Activated naive CD8-positive, alpha-beta T cell treated with anti-CD3 and anti-CD28 coated beads, Interleukin-2, amount 50 U/mL, for 24 hours (primary cell): ENCODE data around the gene TCF4.

Experiments used
- ATAC-seq: fragments of 150-1000 bp; cut with Tn5 transposase; one replicate; pipeline ENCODE4 v1.10.0; 2021
- DNase-seq: peaks from one replicate; pipeline ENCODE4 v3.0.0; 2021
- H3K27ac Mint-ChIP-seq: one replicate; pipeline ENCODE4 v1.8.0; 2021; ENCODE audit warnings: mild to moderate bottlenecking, mixed read lengths
- H3K27me3 Mint-ChIP-seq: one replicate; pipeline ENCODE4 v1.8.0; 2021; ENCODE audit warnings: mixed read lengths
- H3K36me3 Mint-ChIP-seq: one replicate; pipeline ENCODE4 v1.8.0; 2021; ENCODE audit warnings: low read depth, mixed read lengths
- H3K4me1 Mint-ChIP-seq: one replicate; pipeline ENCODE4 v1.8.0; 2021; ENCODE audit warnings: mixed read lengths
- H3K4me3 Mint-ChIP-seq: one replicate; pipeline ENCODE4 v1.8.0; 2021; ENCODE audit warnings: mild to moderate bottlenecking, moderate library complexity, mixed read lengths
- H3K9me3 Mint-ChIP-seq: one replicate; pipeline ENCODE4 v1.8.0; 2021; ENCODE audit warnings: mixed read lengths

The TCF4 gene

GRCh38 chr18:55575066-55575465 is 12.9 kb downstream of the TCF4 start:
- H3K9me3 Mint-ChIP-seq, result no peaks in the 10 kb centered on the region
- ATAC-seq, result no peak

GRCh38 chr18:55573386-55573785 is 14.6 kb downstream of the TCF4 start:
- Mint-ChIP-seq H3K9me3 (no peaks in the 10 kb centered on the region), H3K27ac (no peak overlapping the region), H3K27me3 (no peaks in the 10 kb centered on the region), H3K36me3 (no peaks in the 10 kb centered on the region), H3K4me1 (peaks cover 3% of the 10 kb centered on the region), H3K4me3 (no peak overlapping the region)
- no peak for DNase-seq
- ATAC-seq, result no peak

More at GRCh38 chr18:55575066-55575465, 12.9 kb downstream of the TCF4 start:
- H3K4me1 Mint-ChIP-seq, result peaks cover 3% of the 10 kb centered on the region
- H3K27ac Mint-ChIP-seq, result no peak overlapping the region
- H3K27me3 Mint-ChIP-seq, result no peaks in the 10 kb centered on the region
- no peak for DNase-seq
- H3K36me3 Mint-ChIP-seq, result no peaks in the 10 kb centered on the region
- no peak overlapping the region for H3K4me3 Mint-ChIP-seq

- no peak for DNase-seq
- Mint-ChIP-seq H3K4me3 (no peak overlapping the region), H3K4me1 (peaks cover 3% of the 10 kb centered on the region), H3K27ac (no peak overlapping the region), H3K9me3 (no peaks in the 10 kb centered on the region), H3K36me3 (no peaks in the 10 kb centered on the region), H3K27me3 (no peaks in the 10 kb centered on the region)
- no peak for ATAC-seq
These were observed 17.0 kb downstream of the TCF4 start for GRCh38 chr18:55570966-55571365.

GRCh38 chr18:55566456-55566935 is 21.5 kb downstream of the TCF4 start:
- Mint-ChIP-seq H3K27ac (no peak overlapping the region), H3K27me3 (no peaks in the 10 kb centered on the region)

GRCh38 chr18:55559739-55560138 is 28.3 kb downstream of the TCF4 start:
- ATAC-seq, result no peak

More at GRCh38 chr18:55566456-55566935, 21.5 kb downstream of the TCF4 start:
- no peak overlapping the region for H3K4me3 Mint-ChIP-seq
- no peaks in the 10 kb centered on the region for H3K36me3 Mint-ChIP-seq
- ATAC-seq (no peak), DNase-seq (no peak)
- H3K4me1 Mint-ChIP-seq, result peaks cover 3% of the 10 kb centered on the region
- H3K9me3 Mint-ChIP-seq, result peaks cover 7% of the 10 kb centered on the region

GRCh38 chr18:55557211-55557610 is 30.8 kb downstream of the TCF4 start:
- Mint-ChIP-seq H3K9me3 (no peaks in the 10 kb centered on the region), H3K4me3 (no peak overlapping the region), H3K27me3 (no peaks in the 10 kb centered on the region), H3K27ac (no peak overlapping the region), H3K4me1 (no peaks in the 10 kb centered on the region), H3K36me3 (peaks cover 2% of the 10 kb centered on the region)
- no peak for ATAC-seq
- DNase-seq, result no peak

More at GRCh38 chr18:55559739-55560138, 28.3 kb downstream of the TCF4 start:
- Mint-ChIP-seq H3K27me3 (no peaks in the 10 kb centered on the region), H3K36me3 (peaks cover 2% of the 10 kb centered on the region), H3K27ac (no peak overlapping the region), H3K4me1 (no peaks in the 10 kb centered on the region), H3K4me3 (no peak overlapping the region), H3K9me3 (peaks cover 6% of the 10 kb centered on the region)
- no peak for DNase-seq

GRCh38 chr18:55555395-55556027 is 32.5 kb downstream of the TCF4 start:
- ATAC-seq (no peak), DNase-seq (no peak)
- no peaks in the 10 kb centered on the region for H3K4me1 Mint-ChIP-seq
- H3K27me3 Mint-ChIP-seq, result no peaks in the 10 kb centered on the region
- no peak overlapping the region for H3K4me3 Mint-ChIP-seq
- no peaks in the 10 kb centered on the region for H3K9me3 Mint-ChIP-seq
- no peaks in the 10 kb centered on the region for H3K36me3 Mint-ChIP-seq
- H3K27ac Mint-ChIP-seq, result no peak overlapping the region

GRCh38 chr18:55552526-55553189 is 35.3 kb downstream of the TCF4 start:
- DNase-seq (no peak), ATAC-seq (no peak)
- no peaks in the 10 kb centered on the region for H3K36me3 Mint-ChIP-seq
- H3K27ac Mint-ChIP-seq, result no peak overlapping the region
- H3K4me3 Mint-ChIP-seq, result no peak overlapping the region
- no peaks in the 10 kb centered on the region for H3K27me3 Mint-ChIP-seq
- no peaks in the 10 kb centered on the region for H3K9me3 Mint-ChIP-seq
- H3K4me1 Mint-ChIP-seq, result no peaks in the 10 kb centered on the region

GRCh38 chr18:55551227-55551626 is 36.8 kb downstream of the TCF4 start:
- no peaks in the 10 kb centered on the region for H3K27me3 Mint-ChIP-seq
- no peak overlapping the region for H3K4me3 Mint-ChIP-seq
- no peaks in the 10 kb centered on the region for H3K4me1 Mint-ChIP-seq
- no peak for DNase-seq
- no peak for ATAC-seq
- no peaks in the 10 kb centered on the region for H3K36me3 Mint-ChIP-seq
- H3K9me3 Mint-ChIP-seq, result no peaks in the 10 kb centered on the region
- H3K27ac Mint-ChIP-seq, result no peak overlapping the region

GRCh38 chr18:55550471-55550870 is 37.5 kb downstream of the TCF4 start:
- Mint-ChIP-seq H3K36me3 (no peaks in the 10 kb centered on the region), H3K4me3 (no peak overlapping the region), H3K4me1 (no peaks in the 10 kb centered on the region), H3K27ac (no peak overlapping the region), H3K27me3 (no peaks in the 10 kb centered on the region), H3K9me3 (no peaks in the 10 kb centered on the region)
- ATAC-seq (no peak), DNase-seq (no peak)

- Mint-ChIP-seq H3K27me3 (no peaks in the 10 kb centered on the region), H3K27ac (no peak overlapping the region), H3K4me1 (no peaks in the 10 kb centered on the region), H3K4me3 (no peak overlapping the region), H3K36me3 (no peaks in the 10 kb centered on the region), H3K9me3 (no peaks in the 10 kb centered on the region)
- no peak for ATAC-seq
- DNase-seq, result no peak
These were observed 38.4 kb downstream of the TCF4 start for GRCh38 chr18:55549474-55550104.

GRCh38 chr18:55547705-55548056 is 40.3 kb downstream of the TCF4 start:
- Mint-ChIP-seq H3K27me3 (no peaks in the 10 kb centered on the region), H3K9me3 (no peaks in the 10 kb centered on the region), H3K4me3 (no peak overlapping the region), H3K4me1 (no peaks in the 10 kb centered on the region), H3K27ac (no peak overlapping the region), H3K36me3 (no peaks in the 10 kb centered on the region)
- DNase-seq (no peak), ATAC-seq (no peak)

GRCh38 chr18:55546851-55547704 is 40.9 kb downstream of the TCF4 start:
- Mint-ChIP-seq H3K27ac (no peak overlapping the region), H3K9me3 (no peaks in the 10 kb centered on the region), H3K36me3 (no peaks in the 10 kb centered on the region), H3K4me1 (no peaks in the 10 kb centered on the region), H3K4me3 (no peak overlapping the region), H3K27me3 (no peaks in the 10 kb centered on the region)
- DNase-seq (no peak), ATAC-seq (no peak)

GRCh38 chr18:55544014-55544413 is 44.0 kb downstream of the TCF4 start:
- H3K9me3 Mint-ChIP-seq, result no peaks in the 10 kb centered on the region
- H3K4me1 Mint-ChIP-seq, result no peaks in the 10 kb centered on the region
- H3K27ac Mint-ChIP-seq, result no peak overlapping the region
- no peaks in the 10 kb centered on the region for H3K27me3 Mint-ChIP-seq
- no peak for DNase-seq
- no peak for ATAC-seq
- no peaks in the 10 kb centered on the region for H3K36me3 Mint-ChIP-seq
- H3K4me3 Mint-ChIP-seq, result no peak overlapping the region
